ENCODE data around the gene LEUTX.

Gene LEUTX

DNA sequence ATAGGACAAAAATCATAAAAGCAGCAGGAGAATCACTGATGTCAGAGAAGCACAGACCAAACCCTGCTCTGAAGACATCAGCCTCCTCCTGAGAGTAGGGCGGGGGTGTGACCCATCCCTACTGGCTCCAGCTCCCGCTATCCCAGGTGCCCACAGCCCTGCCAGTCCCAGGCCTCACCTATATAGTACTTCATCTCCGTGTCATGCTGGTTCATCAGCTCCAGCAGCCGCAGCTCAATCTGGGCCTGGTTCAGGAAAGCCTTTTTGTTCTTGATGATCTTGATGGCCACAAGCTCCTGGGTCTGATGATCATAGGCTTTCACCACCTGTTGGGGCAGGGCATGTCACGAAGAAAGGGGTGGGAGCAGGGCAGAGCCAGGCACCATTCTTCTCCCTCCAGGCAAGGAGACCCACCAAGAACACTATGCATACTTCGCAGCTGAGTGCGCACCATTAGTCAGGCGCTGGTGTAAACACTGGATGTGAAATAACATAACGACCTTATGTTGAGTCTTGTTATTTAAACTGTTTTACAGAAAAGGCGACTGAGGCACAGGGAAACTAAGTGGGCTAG is 51.1 kb downstream of the LEUTX start:
- Histone ChIP-seq H3K4me3 (ENCODE audit: low read length) (no peak overlapping the region), H3K9me3 (ENCODE audit: control insufficient read depth, insufficient read depth, low read length) (no peaks in the 10 kb centered on the region), H3K27ac (ENCODE audit: low read depth, low read length) (no peak overlapping the region), H3K4me1 (ENCODE audit: control insufficient read depth, low read length) (peaks cover 22% of the 10 kb centered on the region), H3K36me3 (ENCODE audit: control insufficient read depth, low read length) (peaks cover 94% of the 10 kb centered on the region), H3F3A (ENCODE audit: control insufficient read depth, insufficient read depth) (peaks cover 3% of the 10 kb centered on the region), H4K20me1 (ENCODE audit: control insufficient read depth, insufficient read depth, low read depth, low read length) (0 out of 2 replicates have a peak, but pooled peaks cover 9% of the 10 kb centered on the region), H3K4me2 (ENCODE audit: low read length) (no peak overlapping the region), H3K79me2 (ENCODE audit: control insufficient read depth, low read length) (peaks cover 17% of the 10 kb centered on the region), H3K27me3 (ENCODE audit: control insufficient read depth, low read length) (no peaks in the 10 kb centered on the region), H3K9me2 (replicated peaks; ENCODE audit: control insufficient read depth, low read length) (no peaks in the 10 kb centered on the region)
- no peak for TF ChIP-seq EZH2phosphoT487 (IDR thresholded peaks at IDR 0.05; ENCODE audit: borderline replicate concordance, low read length)
- TF ChIP-seq, protein P1, sequence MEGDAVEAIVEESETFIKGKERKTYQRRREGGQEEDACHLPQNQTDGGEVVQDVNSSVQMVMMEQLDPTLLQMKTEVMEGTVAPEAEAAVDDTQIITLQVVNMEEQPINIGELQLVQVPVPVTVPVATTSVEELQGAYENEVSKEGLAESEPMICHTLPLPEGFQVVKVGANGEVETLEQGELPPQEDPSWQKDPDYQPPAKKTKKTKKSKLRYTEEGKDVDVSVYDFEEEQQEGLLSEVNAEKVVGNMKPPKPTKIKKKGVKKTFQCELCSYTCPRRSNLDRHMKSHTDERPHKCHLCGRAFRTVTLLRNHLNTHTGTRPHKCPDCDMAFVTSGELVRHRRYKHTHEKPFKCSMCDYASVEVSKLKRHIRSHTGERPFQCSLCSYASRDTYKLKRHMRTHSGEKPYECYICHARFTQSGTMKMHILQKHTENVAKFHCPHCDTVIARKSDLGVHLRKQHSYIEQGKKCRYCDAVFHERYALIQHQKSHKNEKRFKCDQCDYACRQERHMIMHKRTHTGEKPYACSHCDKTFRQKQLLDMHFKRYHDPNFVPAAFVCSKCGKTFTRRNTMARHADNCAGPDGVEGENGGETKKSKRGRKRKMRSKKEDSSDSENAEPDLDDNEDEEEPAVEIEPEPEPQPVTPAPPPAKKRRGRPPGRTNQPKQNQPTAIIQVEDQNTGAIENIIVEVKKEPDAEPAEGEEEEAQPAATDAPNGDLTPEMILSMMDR (IDR thresholded peaks at IDR 0.05; ENCODE audit: low read depth, low read length, poor library complexity, severe bottlenecking), result no peak

- peaks cover 92% of the 10 kb centered on the region for H3K36me3 ChIP-seq (ENCODE audit: control insufficient read depth, low read length)
These were observed 51.8 kb downstream of the LEUTX start for GRCh38 chr19:39830406-39830805.

DNA sequence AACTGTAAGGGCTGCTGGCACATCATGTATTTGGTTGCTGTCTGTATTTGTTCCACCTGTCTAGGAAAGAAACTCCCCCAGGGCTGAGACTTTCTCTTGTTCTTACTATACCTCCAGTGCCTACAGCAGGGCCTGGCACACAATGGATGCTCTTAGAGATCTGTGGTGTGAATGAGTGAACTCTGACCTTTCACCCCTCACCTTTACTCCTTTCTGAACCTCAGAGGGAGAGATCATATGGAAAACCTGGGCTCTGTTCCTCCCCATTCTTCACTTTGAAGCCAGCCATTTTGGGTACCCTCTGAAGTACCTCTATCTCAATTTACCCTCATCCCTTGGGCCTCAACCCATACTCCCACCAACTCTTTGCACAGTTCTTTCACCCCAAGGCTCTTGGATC is 52.2 kb downstream of the LEUTX start:
- no peaks in the 10 kb centered on the region for H3K27me3 ChIP-seq (ENCODE audit: control insufficient read depth, low read length)
- peaks cover 22% of the 10 kb centered on the region for H3K4me1 ChIP-seq (ENCODE audit: control insufficient read depth, low read length)
- no peak for TF ChIP-seq EZH2phosphoT487 (IDR thresholded peaks at IDR 0.05; ENCODE audit: borderline replicate concordance, low read length)
- TF ChIP-seq, protein P1 (IDR thresholded peaks at IDR 0.05; ENCODE audit: low read depth, low read length, poor library complexity, severe bottlenecking), result no peak
- H4K20me1 ChIP-seq (ENCODE audit: control insufficient read depth, insufficient read depth, low read depth, low read length), result 0 out of 2 replicates have a peak, but pooled peaks cover 9% of the 10 kb centered on the region
- peaks cover 17% of the 10 kb centered on the region for H3K79me2 ChIP-seq (ENCODE audit: control insufficient read depth, low read length)
- peaks cover 13% of the 10 kb centered on the region for H3F3A ChIP-seq (ENCODE audit: control insufficient read depth, insufficient read depth)
- no peak overlapping the region for H3K27ac ChIP-seq (ENCODE audit: low read depth, low read length)
- no peaks in the 10 kb centered on the region for H3K9me2 ChIP-seq (replicated peaks; ENCODE audit: control insufficient read depth, low read length)
- no peaks in the 10 kb centered on the region for H3K9me3 ChIP-seq (ENCODE audit: control insufficient read depth, insufficient read depth, low read length)
- no peak overlapping the region for H3K4me3 ChIP-seq (ENCODE audit: low read length)
- H3K36me3 ChIP-seq (ENCODE audit: control insufficient read depth, low read length), result peaks cover 88% of the 10 kb centered on the region
- no peak overlapping the region for H3K4me2 ChIP-seq (ENCODE audit: low read length)

More at GRCh38 chr19:39830406-39830805, 51.8 kb downstream of the LEUTX start:
- Histone ChIP-seq H3K4me3 (ENCODE audit: low read length) (no peak overlapping the region), H3K27me3 (ENCODE audit: control insufficient read depth, low read length) (no peaks in the 10 kb centered on the region), H3K9me3 (ENCODE audit: control insufficient read depth, insufficient read depth, low read length) (no peaks in the 10 kb centered on the region), H4K20me1 (ENCODE audit: control insufficient read depth, insufficient read depth, low read depth, low read length) (0 out of 2 replicates have a peak, but pooled peaks cover 9% of the 10 kb centered on the region), H3K4me1 (ENCODE audit: control insufficient read depth, low read length) (peaks cover 22% of the 10 kb centered on the region), H3K4me2 (ENCODE audit: low read length) (no peak overlapping the region), H3F3A (ENCODE audit: control insufficient read depth, insufficient read depth) (peaks cover 9% of the 10 kb centered on the region), H3K9me2 (replicated peaks; ENCODE audit: control insufficient read depth, low read length) (no peaks in the 10 kb centered on the region), H3K79me2 (ENCODE audit: control insufficient read depth, low read length) (peaks cover 17% of the 10 kb centered on the region), H3K27ac (ENCODE audit: low read depth, low read length) (no peak overlapping the region)
- TF ChIP-seq EZH2phosphoT487 (IDR thresholded peaks at IDR 0.05; ENCODE audit: borderline replicate concordance, low read length), result no peak

GRCh38 chr19:39831679-39832078 is 53.0 kb downstream of the LEUTX start:
- H3K9me3 ChIP-seq (ENCODE audit: control insufficient read depth, insufficient read depth, low read length), result no peaks in the 10 kb centered on the region
- no peak overlapping the region for H3K4me3 ChIP-seq (ENCODE audit: low read length)
- no peaks in the 10 kb centered on the region for H3K27me3 ChIP-seq (ENCODE audit: control insufficient read depth, low read length)
- H3K4me1 ChIP-seq (ENCODE audit: control insufficient read depth, low read length), result peaks cover 22% of the 10 kb centered on the region
- TF ChIP-seq, protein P1 (IDR thresholded peaks at IDR 0.05; ENCODE audit: low read depth, low read length, poor library complexity, severe bottlenecking), result no peak
- no peak for TF ChIP-seq EZH2phosphoT487 (IDR thresholded peaks at IDR 0.05; ENCODE audit: borderline replicate concordance, low read length)
- H3K27ac ChIP-seq (ENCODE audit: low read depth, low read length), result no peak overlapping the region
- peaks cover 17% of the 10 kb centered on the region for H3K79me2 ChIP-seq (ENCODE audit: control insufficient read depth, low read length)
- H3K4me2 ChIP-seq (ENCODE audit: low read length), result no peak overlapping the region
- no peaks in the 10 kb centered on the region for H3K9me2 ChIP-seq (replicated peaks; ENCODE audit: control insufficient read depth, low read length)
- H3F3A ChIP-seq (ENCODE audit: control insufficient read depth, insufficient read depth), result peaks cover 16% of the 10 kb centered on the region
- peaks cover 88% of the 10 kb centered on the region for H3K36me3 ChIP-seq (ENCODE audit: control insufficient read depth, low read length)
- 0 out of 2 replicates have a peak, but pooled peaks cover 9% of the 10 kb centered on the region for H4K20me1 ChIP-seq (ENCODE audit: control insufficient read depth, insufficient read depth, low read depth, low read length)

Measured in DOHH2 (cell line).